Osteocyte (in vitro differentiated cells): Measurements from ENCODE around the gene MUC2. TPM values are rescaled to one million over a fixed set of nuclear protein-coding genes. Genes with fewer than 3 reads are reported as not detected.

Source experiments
- DNase-seq: peaks from one replicate; pipeline ENCODE4 v3.0.0; 2021; ENCODE audit warnings: mixed read lengths; ENCODE audit not compliant: unreplicated experiment; ENCODE audit errors: extremely low spot score
- H3K27ac Mint-ChIP-seq: one replicate; pipeline ENCODE4 v1.8.0; 2021; ENCODE audit warnings: mild to moderate bottlenecking, mixed read lengths; ENCODE audit not compliant: unreplicated experiment
- H3K27me3 Mint-ChIP-seq: one replicate; pipeline ENCODE4 v1.8.0; 2021; ENCODE audit warnings: mixed read lengths; ENCODE audit not compliant: unreplicated experiment
- H3K36me3 Mint-ChIP-seq: one replicate; pipeline ENCODE4 v1.8.0; 2021; ENCODE audit warnings: mixed read lengths; ENCODE audit not compliant: unreplicated experiment
- H3K4me1 Mint-ChIP-seq: one replicate; pipeline ENCODE4 v1.8.0; 2021; ENCODE audit warnings: mixed read lengths; ENCODE audit not compliant: unreplicated experiment
- H3K4me3 Mint-ChIP-seq: one replicate; pipeline ENCODE4 v1.8.0; 2021; ENCODE audit warnings: mild to moderate bottlenecking, moderate library complexity, mixed read lengths; ENCODE audit not compliant: unreplicated experiment
- H3K9me3 Mint-ChIP-seq: one replicate; pipeline ENCODE4 v1.8.0; 2021; ENCODE audit warnings: mixed read lengths; ENCODE audit not compliant: unreplicated experiment
- total RNA-seq: library from RNA; stranded (reverse); gene quantifications from 2 replicates; pipeline ENCODE4 v1.2.1, GENCODE V29; 2021
- TF ChIP-seq, protein P1 (sequence below): fragments of 200-600 bp; sonication (generic); IDR thresholded peaks from 2 replicates; pipeline ENCODE4 v1.5.0; 2021; ENCODE audit warnings: antibody characterized with exemption, mild to moderate bottlenecking, moderate library complexity

MUC2 gene
- total RNA-seq, 1 donor from 2014 or later = not detected

DNA sequence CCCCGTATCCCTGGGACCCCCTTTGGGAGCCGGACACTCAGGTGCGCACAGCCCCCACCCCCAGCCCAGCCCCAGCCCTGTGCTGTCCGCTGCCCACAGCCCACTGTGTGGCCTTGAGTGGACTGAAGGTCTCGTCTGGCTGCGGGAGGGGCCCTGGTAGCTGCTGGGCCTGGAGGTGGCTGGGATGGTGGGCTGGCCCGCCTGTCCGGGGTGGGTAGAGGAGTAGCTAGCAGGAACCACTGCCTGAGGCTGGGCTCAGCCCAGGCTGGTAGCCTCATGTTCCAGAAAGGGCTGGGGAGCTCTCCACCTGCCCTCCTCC, 33.6 kb upstream of the MUC2 start:
- peaks cover 12% of the 10 kb centered on the region for H3K27me3 Mint-ChIP-seq
- no peak overlapping the region for H3K27ac Mint-ChIP-seq

DNA sequence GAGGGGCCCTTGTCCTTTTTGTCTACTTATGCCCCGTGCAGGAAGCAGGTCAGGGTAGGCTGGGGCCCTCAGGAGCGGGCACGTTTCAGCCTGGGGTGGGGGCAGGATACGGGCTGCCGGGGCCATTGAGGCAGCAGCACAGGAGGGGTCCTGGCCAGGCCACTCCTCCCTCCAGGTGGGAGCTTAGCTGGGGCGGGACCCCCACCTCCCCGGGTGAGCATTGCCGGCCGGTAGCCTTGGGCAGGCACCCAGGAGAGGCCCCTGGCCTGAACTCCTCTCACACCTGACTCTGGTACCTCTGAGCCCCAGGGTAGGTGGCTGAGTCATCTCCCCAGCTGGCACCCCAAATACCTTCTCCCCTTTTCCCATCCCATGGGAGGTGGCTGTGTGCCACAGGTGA, 33.2 kb upstream of the MUC2 start:
- Mint-ChIP-seq H3K27me3 (peaks cover 15% of the 10 kb centered on the region), H3K9me3 (peaks cover 5% of the 10 kb centered on the region), H3K36me3 (no peaks in the 10 kb centered on the region), H3K27ac (no peak overlapping the region), H3K4me1 (no peaks in the 10 kb centered on the region), H3K4me3 (no peak overlapping the region)
- TF ChIP-seq, protein P1, sequence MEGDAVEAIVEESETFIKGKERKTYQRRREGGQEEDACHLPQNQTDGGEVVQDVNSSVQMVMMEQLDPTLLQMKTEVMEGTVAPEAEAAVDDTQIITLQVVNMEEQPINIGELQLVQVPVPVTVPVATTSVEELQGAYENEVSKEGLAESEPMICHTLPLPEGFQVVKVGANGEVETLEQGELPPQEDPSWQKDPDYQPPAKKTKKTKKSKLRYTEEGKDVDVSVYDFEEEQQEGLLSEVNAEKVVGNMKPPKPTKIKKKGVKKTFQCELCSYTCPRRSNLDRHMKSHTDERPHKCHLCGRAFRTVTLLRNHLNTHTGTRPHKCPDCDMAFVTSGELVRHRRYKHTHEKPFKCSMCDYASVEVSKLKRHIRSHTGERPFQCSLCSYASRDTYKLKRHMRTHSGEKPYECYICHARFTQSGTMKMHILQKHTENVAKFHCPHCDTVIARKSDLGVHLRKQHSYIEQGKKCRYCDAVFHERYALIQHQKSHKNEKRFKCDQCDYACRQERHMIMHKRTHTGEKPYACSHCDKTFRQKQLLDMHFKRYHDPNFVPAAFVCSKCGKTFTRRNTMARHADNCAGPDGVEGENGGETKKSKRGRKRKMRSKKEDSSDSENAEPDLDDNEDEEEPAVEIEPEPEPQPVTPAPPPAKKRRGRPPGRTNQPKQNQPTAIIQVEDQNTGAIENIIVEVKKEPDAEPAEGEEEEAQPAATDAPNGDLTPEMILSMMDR = no peak
- DNase-seq = no peak

More for the DNA sequence above, 33.6 kb upstream of the MUC2 start:
- Mint-ChIP-seq H3K4me3 (no peak overlapping the region), H3K36me3 (no peaks in the 10 kb centered on the region), H3K4me1 (no peaks in the 10 kb centered on the region), H3K9me3 (peaks cover 5% of the 10 kb centered on the region)
- no peak for DNase-seq
- TF ChIP-seq, protein P1 = no peak

DNA sequence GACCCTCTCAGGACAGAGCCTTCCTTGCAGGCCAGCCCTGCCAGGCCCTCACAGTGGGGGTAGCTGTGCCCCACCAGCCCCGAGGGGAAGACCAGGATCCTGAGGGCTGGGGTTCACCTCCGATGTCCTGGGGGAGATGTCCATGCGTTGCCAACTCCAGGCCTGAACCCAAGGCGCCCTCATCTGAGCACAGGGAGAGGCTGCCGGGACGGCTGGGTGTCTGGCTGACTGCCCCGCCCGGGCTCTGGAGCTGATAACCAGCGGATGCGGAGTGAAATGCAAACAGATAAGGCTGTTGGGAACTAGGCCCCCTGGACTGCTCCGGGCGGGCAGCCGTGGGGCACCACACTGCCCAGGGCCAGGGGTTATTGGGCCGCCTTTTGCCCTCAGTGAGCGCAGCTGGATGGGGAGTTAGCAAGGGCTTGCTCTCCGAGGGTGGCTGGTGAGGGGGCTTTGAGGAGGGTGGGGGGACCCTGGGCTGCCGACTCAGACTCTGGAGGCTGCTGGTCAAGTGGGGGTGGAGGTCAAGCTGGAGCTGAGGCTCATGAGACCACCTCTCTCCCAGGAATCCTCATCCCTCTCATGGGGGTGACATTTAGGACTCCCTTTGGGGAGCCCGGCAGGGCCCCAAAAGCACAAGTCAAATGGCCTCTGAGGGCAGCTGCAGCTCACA, 32.6 kb upstream of the MUC2 start:
- H3K27me3 Mint-ChIP-seq = peaks cover 19% of the 10 kb centered on the region
- no peaks in the 10 kb centered on the region for H3K36me3 Mint-ChIP-seq
- DNase-seq = no peak
- no peak overlapping the region for H3K27ac Mint-ChIP-seq
- TF ChIP-seq, protein P1 = no peak
- H3K9me3 Mint-ChIP-seq = peaks cover 5% of the 10 kb centered on the region
- no peaks in the 10 kb centered on the region for H3K4me1 Mint-ChIP-seq
- H3K4me3 Mint-ChIP-seq = no peak overlapping the region

DNA sequence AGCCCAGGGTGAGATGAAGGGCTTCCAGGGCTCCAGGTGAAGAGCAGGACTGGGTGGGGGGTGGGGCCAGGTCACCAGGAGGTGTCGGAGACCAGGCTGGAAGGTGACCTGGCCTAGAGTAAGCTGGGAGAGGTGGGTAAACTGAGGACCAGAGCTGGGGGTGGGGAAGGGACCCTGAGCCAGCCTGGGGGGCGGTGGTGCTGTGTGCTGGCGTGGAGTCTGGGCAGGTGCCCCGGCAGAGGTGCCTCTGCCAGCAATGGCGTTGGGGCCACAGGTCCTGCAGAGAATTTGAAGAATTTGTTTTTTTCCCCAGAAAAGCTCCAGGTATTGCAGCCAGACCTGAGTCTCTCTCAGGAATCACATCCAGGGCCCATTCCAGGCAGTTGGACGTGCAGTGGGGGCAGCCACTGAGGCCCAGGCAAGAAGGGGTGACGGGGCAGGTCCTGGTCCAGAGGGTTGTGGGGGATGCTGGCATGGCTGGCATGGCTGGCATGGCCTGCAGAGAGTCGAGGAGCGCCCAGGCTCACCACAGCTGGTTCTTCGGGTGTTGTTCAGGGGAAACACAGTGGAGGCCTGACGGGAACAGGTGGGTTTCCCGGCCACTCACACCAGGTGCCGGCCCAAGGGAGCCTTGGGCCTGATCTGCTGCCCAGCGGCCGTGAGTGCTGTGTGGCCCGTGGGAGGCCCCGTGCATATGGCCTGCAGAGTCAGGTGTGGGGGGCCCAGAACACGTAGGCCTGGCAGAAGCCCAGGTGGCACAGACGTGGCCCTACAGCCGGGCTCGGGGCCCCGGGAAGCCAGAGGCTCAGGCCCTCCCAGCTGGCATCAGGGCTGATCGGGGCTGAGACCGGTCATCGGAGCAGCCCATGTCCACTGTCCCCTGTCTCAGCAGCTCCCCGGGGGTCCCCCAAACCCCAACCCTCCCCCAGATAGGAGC, 31.8 kb upstream of the MUC2 start:
- TF ChIP-seq, protein P1 = no peak
- Mint-ChIP-seq H3K36me3 (no peaks in the 10 kb centered on the region), H3K9me3 (peaks cover 5% of the 10 kb centered on the region), H3K4me3 (no peak overlapping the region), H3K4me1 (no peaks in the 10 kb centered on the region), H3K27me3 (peaks cover 27% of the 10 kb centered on the region), H3K27ac (no peak overlapping the region)
- no peak for DNase-seq

DNA sequence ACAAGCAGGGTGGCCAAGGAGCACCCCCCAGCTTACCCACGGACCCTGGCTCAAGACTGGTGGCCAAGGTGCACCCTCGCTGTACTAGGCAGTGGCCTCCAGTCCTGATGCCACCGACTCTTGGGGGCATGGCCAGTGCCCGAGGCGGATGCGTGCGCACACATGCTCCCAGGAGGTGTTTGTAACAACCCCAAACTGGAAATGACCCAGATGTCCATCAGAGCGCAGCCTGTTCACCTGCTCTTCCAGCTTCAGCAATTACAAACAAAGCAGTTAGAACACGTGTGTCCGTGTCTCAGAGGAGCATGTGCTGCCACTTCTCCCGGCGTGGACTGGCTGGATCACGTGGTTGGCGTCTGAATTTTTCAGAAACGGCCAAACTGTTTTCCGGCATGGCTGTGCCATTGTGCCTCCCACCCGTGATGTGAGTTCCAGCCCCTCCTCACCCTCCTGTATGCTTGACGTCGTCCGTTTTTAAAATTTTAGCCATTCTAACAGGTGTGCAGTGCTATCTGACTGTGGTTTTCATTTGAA, 31.0 kb upstream of the MUC2 start:
- H3K4me3 Mint-ChIP-seq = no peak overlapping the region
- H3K9me3 Mint-ChIP-seq = peaks cover 5% of the 10 kb centered on the region
- no peak for DNase-seq
- H3K27me3 Mint-ChIP-seq = peaks cover 32% of the 10 kb centered on the region
- H3K36me3 Mint-ChIP-seq = no peaks in the 10 kb centered on the region
- TF ChIP-seq, protein P1 = no peak
- no peak overlapping the region for H3K27ac Mint-ChIP-seq
- no peaks in the 10 kb centered on the region for H3K4me1 Mint-ChIP-seq
